GM06990 (cell line): ENCODE measurements around the gene CYSRT1.
A peak's percentile ranks its signal among the peaks of the same experiment; 100 is the strongest.

Experiments
- DNase-seq: peaks from one replicate; pipeline ENCODE4 v3.0.0-alpha.2; 2011; ENCODE audit not compliant: insufficient read length; ENCODE audit errors: extremely low read depth
- H3K27me3 ChIP-seq: replicated peaks from 2 replicates; pipeline ENCODE4 v1.6.0; 2011; ENCODE audit warnings: low read length; ENCODE audit not compliant: control insufficient read depth, insufficient read depth
- H3K36me3 ChIP-seq: 2 replicates; pipeline ENCODE4 v1.5.1; 2011; ENCODE audit warnings: low read length; ENCODE audit not compliant: control insufficient read depth, insufficient read depth
- H3K4me3 ChIP-seq: replicated peaks from 2 replicates; pipeline ENCODE4 v1.5.1; 2011; ENCODE audit warnings: low read depth, mild to moderate bottlenecking, control low read depth, low read length
- TF ChIP-seq, protein P1 (sequence below): IDR thresholded peaks from 2 replicates; pipeline ENCODE4 v1.5.1; 2011; ENCODE audit warnings: low read length, control low read depth, mild to moderate bottlenecking, inconsistent platforms; ENCODE audit not compliant: insufficient read depth, poor library complexity, severe bottlenecking

CYSRT1 gene

GRCh38 chr9:137195525-137196220 is 29.3 kb upstream of the CYSRT1 start:
- no peak for DNase-seq
- TF ChIP-seq, protein P1, sequence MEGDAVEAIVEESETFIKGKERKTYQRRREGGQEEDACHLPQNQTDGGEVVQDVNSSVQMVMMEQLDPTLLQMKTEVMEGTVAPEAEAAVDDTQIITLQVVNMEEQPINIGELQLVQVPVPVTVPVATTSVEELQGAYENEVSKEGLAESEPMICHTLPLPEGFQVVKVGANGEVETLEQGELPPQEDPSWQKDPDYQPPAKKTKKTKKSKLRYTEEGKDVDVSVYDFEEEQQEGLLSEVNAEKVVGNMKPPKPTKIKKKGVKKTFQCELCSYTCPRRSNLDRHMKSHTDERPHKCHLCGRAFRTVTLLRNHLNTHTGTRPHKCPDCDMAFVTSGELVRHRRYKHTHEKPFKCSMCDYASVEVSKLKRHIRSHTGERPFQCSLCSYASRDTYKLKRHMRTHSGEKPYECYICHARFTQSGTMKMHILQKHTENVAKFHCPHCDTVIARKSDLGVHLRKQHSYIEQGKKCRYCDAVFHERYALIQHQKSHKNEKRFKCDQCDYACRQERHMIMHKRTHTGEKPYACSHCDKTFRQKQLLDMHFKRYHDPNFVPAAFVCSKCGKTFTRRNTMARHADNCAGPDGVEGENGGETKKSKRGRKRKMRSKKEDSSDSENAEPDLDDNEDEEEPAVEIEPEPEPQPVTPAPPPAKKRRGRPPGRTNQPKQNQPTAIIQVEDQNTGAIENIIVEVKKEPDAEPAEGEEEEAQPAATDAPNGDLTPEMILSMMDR, result no peak

DNA sequence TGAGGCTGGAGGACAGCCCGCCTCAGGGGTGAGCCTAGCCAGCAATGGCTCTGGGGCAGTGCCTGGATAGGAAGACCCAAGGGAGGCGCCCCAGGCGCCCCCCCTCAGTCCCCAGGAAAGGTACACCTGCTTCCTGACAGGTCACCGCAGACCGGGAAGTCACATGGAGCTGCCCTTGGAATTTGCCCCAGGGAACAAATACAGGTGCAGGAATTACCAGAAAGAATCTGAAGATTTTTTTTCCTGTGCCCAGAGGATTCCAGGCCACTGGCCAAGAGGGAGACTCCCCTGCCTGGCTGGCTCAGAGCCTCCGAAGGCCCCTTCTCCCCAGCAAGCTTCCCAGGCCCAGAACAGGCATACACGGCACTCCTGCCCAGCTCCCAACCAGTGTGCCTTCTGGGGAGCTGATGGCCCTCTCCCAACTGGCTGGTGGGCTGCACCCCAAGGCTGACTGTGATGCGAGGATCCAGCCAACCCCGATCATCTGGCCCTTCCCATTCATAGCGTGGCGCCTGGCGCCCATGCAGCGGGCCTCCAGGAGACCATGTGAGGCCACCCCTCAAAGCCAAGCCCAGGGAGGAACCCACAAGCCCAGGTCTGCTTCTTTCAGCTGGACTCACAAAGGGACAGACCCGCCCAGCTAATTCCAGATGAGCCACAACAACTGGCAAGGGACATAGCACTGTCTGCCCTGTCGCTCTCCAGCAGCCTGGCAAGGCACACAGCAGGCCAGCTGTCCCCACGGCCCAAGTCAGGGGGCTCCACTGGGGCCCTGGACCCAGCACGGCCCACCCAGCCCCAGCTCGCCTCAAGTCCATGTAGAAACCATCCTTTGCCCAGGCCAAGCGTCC is 26.7 kb upstream of the CYSRT1 start:
- TF ChIP-seq, protein P1, result no peak
- Histone ChIP-seq H3K4me3 (no peak overlapping the region), H3K27me3 (no peaks in the 10 kb centered on the region), H3K36me3 (no peaks in the 10 kb centered on the region; the same call in 1 of the 2 replicates)
- no peak for DNase-seq

More at GRCh38 chr9:137195525-137196220, 29.3 kb upstream of the CYSRT1 start:
- Histone ChIP-seq H3K4me3 (no peak overlapping the region), H3K36me3 (peaks cover 6% of the 10 kb centered on the region), H3K27me3 (no peaks in the 10 kb centered on the region)

DNA sequence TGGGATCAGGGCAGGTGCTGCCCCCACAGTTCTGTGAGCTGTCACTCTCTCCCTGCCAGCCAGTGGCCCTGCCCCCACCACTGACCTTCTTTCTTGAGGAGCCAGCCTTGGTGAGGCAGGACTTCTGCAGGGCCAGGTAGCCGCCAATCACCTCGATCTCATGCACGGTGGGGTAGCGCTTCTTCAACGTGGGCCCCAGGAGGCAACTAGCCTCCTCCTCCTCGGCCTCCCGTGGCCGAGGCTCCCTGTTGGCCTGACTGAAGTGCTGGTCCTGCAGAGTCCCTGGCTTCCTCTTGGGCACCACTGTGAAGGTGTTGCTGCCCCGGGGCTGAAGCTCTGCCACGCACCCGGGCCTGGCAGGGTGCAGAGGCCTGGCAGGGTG is 26.1 kb upstream of the CYSRT1 start:
- no peak for DNase-seq
- Histone ChIP-seq H3K4me3 (no peak overlapping the region), H3K27me3 (no peaks in the 10 kb centered on the region), H3K36me3 (no peaks in the 10 kb centered on the region; the same call in 1 of the 2 replicates)
- TF ChIP-seq, protein P1, result no peak

- Histone ChIP-seq H3K36me3 (no peaks in the 10 kb centered on the region; the same call in 1 of the 2 replicates), H3K4me3 (peak overlapping the region; percentile 57), H3K27me3 (no peaks in the 10 kb centered on the region)
- TF ChIP-seq, protein P1, result no peak
- DNase-seq, result no peak
These were observed 25.4 kb upstream of the CYSRT1 start for GRCh38 chr9:137199411-137200121.

DNA sequence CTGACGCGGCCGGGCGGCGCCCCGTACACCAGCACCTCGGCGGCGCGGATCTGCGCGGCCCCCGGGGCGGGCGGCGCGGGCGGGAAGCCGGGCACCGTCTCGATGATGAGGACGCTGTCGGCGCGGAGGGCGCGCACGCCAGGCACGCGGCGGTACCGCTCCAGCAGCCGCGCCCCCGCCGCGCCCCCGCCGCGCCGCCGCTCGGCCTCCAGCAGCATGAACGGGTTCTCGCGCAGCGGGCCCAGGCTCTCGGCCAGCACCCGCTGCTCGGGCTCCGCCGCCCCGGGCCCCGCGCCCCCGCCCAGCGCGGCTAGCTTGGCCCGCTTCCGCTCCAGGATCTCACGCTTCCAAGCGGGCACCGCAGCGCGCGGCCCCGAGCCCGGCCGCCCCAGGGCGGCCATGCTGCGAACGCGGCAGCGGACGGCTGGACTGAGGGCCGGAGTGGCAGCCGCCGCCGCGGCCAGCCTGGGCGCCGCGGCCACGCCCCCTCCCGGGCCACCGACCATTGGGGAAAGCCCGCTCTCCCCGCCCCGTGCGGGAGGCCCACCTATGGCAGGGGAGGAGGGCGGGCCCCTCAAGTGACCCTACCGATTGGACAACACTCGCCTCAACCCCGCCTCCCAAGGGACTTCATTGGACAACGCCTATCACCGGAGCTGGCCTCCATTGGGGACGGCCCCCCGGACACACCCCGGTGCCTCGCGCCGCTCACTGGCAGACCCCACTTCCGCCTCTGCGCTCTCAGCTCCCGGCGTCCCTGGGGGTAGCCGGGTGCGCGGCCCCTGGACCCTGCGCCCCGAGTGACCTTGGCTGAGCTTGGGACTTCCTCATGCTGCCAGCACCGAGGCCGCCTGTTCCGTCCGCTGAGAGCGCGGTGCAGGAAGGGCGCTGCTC is 24.4 kb upstream of the CYSRT1 start, which contains the start of gene TPRN:
Gene TPRN (minus strand): TSS at position 431 of the 894 bp plus-strand sequence. CDS start 30 bp downstream, at position 401.
- DNase-seq, result peak; percentile 97
- H3K4me3 ChIP-seq, result peak within 1 kb of the TSS; percentile 90
- TF ChIP-seq, protein P1, result no peak
- no peaks in the 10 kb centered on the region for H3K27me3 ChIP-seq
- H3K36me3 ChIP-seq, result no peaks in the 10 kb centered on the region; the same call in 1 of the 2 replicates
